22Rv1 (cell line): ENCODE data around the gene PLEKHA6.

Experiments used
- CTCF ChIP-seq: fragments of 450-650 bp; IDR thresholded peaks from 2 replicates; pipeline ENCODE4 v1.5.1; 2017; ENCODE audit warnings: mild to moderate bottlenecking
- ZFX ChIP-seq: fragments of 450-650 bp; IDR thresholded peaks from 2 replicates; pipeline ENCODE4 v1.6.1; 2017; ENCODE audit warnings: antibody characterized with exemption, borderline replicate concordance

- TF ChIP-seq CTCF, result no peak
- no peak for TF ChIP-seq ZFX
Observed at GRCh38 chr1:204376919-204377799, 17.4 kb upstream of the PLEKHA6 start.
